T-cell (primary cell): ENCODE results near the gene TCF12. TPM values are rescaled to one million over a fixed set of nuclear protein-coding genes. Genes with fewer than 3 reads are reported as not detected.

ENCODE experiments used
- ATAC-seq, 4 experiments: fragments of 200-7000 bp in 3 of 4; fragments of 150-1000 bp in 1 of 4; cut with Tn5 transposase; replicated peaks in 1 of 4; 1 replicate in 3 of 4; 2 replicates in 1 of 4; pipeline ENCODE4 v1.10.0; 2021; ENCODE audit warnings: moderate library complexity in 3 of 4, mild to moderate bottlenecking in 2 of 4, moderate number of reproducible peaks in 1 of 4
- CTCF ChIA-PET, 2 donors: fragments of 300-600 bp; sonication (Branson Sonifier 250); formaldehyde crosslinking; loops; one replicate each; lab custom pipeline; 2022; ENCODE audit warnings: antibody characterized with exemption in 2 of 2; lab: Charles Lee
- POLR2A ChIA-PET, 2 donors: fragments of 300-600 bp; sonication (Branson Sonifier 250); formaldehyde crosslinking; loops; one replicate each; lab custom pipeline; 2022; ENCODE audit warnings: antibody characterized with exemption in 2 of 2; lab: Charles Lee
- DNase-seq, 35 experiments: peaks; one replicate each; pipeline versions ENCODE4 v3.0.0 to v3.0.0-alpha.2; 2013 to 2023
- H3K27ac ChIP-seq: one replicate; pipeline ENCODE4 v1.5.1; 2013; ENCODE audit warnings: low read length
- H3K27me3 ChIP-seq, 2 experiments: replicated peaks in 1 of 2; 1 replicate in 1 of 2; 2 replicates in 1 of 2; pipeline versions ENCODE4 v1.6.1 to v1.7.0; 2013; ENCODE audit warnings: low read length in 1 of 2, mixed read lengths in 1 of 2; ENCODE audit not compliant: control insufficient read depth in 2 of 2, insufficient read depth in 2 of 2; ENCODE audit errors: extremely low read depth in 1 of 2
- H3K36me3 ChIP-seq, 2 donors: 1 replicate in 1 of 2; 2 replicates in 1 of 2; pipeline versions ENCODE4 v1.6.1 to v1.7.0; 2013; ENCODE audit warnings: low read length in 1 of 2; ENCODE audit not compliant: control insufficient read depth in 2 of 2, insufficient read depth in 1 of 2; ENCODE audit errors: extremely low read depth in 1 of 2
- H3K4me1 ChIP-seq, 2 experiments: 1 replicate in 1 of 2; 2 replicates in 1 of 2; pipeline versions ENCODE4 v1.6.1 to v1.7.0; 2013; ENCODE audit warnings: low read length in 2 of 2, mixed read lengths in 1 of 2; ENCODE audit not compliant: insufficient read depth in 2 of 2, control insufficient read depth in 1 of 2; ENCODE audit errors: extremely low read depth in 1 of 2
- H3K4me3 ChIP-seq, 2 donors: 1 replicate in 1 of 2; 2 replicates in 1 of 2; pipeline versions ENCODE4 v1.5.1 to v1.7.0; 2013; ENCODE audit warnings: mild to moderate bottlenecking in 2 of 2, low read length in 1 of 2, moderate library complexity in 1 of 2; ENCODE audit not compliant: control insufficient read depth in 1 of 2; ENCODE audit errors: extremely low read depth in 1 of 2
- H3K9me3 ChIP-seq: 2 replicates; pipeline ENCODE4 v1.7.0; 2013
- H3K27ac Mint-ChIP-seq, 2 donors: one replicate each; pipeline ENCODE4 v1.8.0; 2020 to 2021; ENCODE audit warnings: mild to moderate bottlenecking in 2 of 2, mixed read lengths in 2 of 2
- H3K27me3 Mint-ChIP-seq, 2 donors: one replicate each; pipeline ENCODE4 v1.8.0; 2021 to 2022; ENCODE audit warnings: mixed read lengths in 2 of 2
- H3K36me3 Mint-ChIP-seq: one replicate; pipeline ENCODE4 v1.8.0; 2021; ENCODE audit warnings: mixed read lengths
- H3K4me1 Mint-ChIP-seq, 3 donors: one replicate each; pipeline ENCODE4 v1.8.0; 2020 to 2022; ENCODE audit warnings: mixed read lengths in 3 of 3, mild to moderate bottlenecking in 1 of 3
- H3K4me3 Mint-ChIP-seq, 3 donors: one replicate each; pipeline ENCODE4 v1.8.0; 2020 to 2022; ENCODE audit warnings: mild to moderate bottlenecking in 3 of 3, mixed read lengths in 3 of 3, moderate library complexity in 3 of 3
- H3K9me3 Mint-ChIP-seq, 3 donors: one replicate each; pipeline ENCODE4 v1.8.0; 2020 to 2022; ENCODE audit warnings: mixed read lengths in 3 of 3
- WGBS: methylation state at CpG from one replicate; pipeline ENCODE4 v1.1.5; 2013; ENCODE audit warnings: missing lambda C conversion rate; ENCODE audit not compliant: insufficient coverage; 5-methylcytosine and 5-hydroxymethylcytosine counted together
- total RNA-seq, 35 experiments: library from RNA in 6 of 35; stranded (reverse) in 6 of 35; fragments of 120-200 nt in 1 of 35; gene quantifications; one replicate each; pipeline versions ENCODE4 v1.2.1 to v1.2.4 and lab custom pipeline; 2013 to 2026

TCF12 gene
- total RNA-seq, 5 donors from 2014 or later (not counting 1 experiment from before 2014, with no cell fraction given) = 68.0 to 94.3 (median 83.0) TPM

- Mint-ChIP-seq H3K4me3 (no peak overlapping the region), H3K36me3 (peaks cover 56% of the 10 kb centered on the region), H3K27me3 (no peaks in the 10 kb centered on the region), H3K27ac (no peak overlapping the region), H3K4me1 (peaks cover 79 to 90% (median 86%) of the 10 kb centered on the region in 3 donors), H3K9me3 (peaks cover 3 to 9% (median 3%) of the 10 kb centered on the region in 3 donors)
- no peaks in the 10 kb centered on the region for H3K36me3 ChIP-seq
- DNase-seq (no peak), ATAC-seq (no peak)
- ChIA-PET POLR2A (interaction anchor here in 1 of 2 donors (1.8 kb wide), 1 partner anchor 15 kb away, joined by 5 read pairs; no protein-coding TSS in a partner anchor), CTCF (no interaction called here)
- H3K27ac ChIP-seq = no peak overlapping the region
- peaks cover 0 to 37% of the 10 kb centered on the region in 2 experiments for H3K4me1 ChIP-seq
- WGBS = 80% methylated on average over 2 of the region's 5 CpGs
- H3K9me3 ChIP-seq = no peaks in the 10 kb centered on the region
- H3K27me3 ChIP-seq = no peaks in the 10 kb centered on the region
- H3K4me3 ChIP-seq = no peak overlapping the region
These were observed 15.8 kb downstream of the TCF12 start for GRCh38 chr15:56934269-56934668.

- Mint-ChIP-seq H3K27ac (no peak overlapping the region), H3K27me3 (no peaks in the 10 kb centered on the region), H3K36me3 (peaks cover 49% of the 10 kb centered on the region), H3K4me3 (no peak overlapping the region), H3K9me3 (peaks cover 3 to 9% (median 3%) of the 10 kb centered on the region in 3 donors), H3K4me1 (peaks cover 66 to 86% (median 75%) of the 10 kb centered on the region in 3 donors)
- Histone ChIP-seq H3K27me3 (no peaks in the 10 kb centered on the region), H3K27ac (no peak overlapping the region), H3K4me3 (no peak overlapping the region), H3K9me3 (no peaks in the 10 kb centered on the region), H3K36me3 (no peaks in the 10 kb centered on the region), H3K4me1 (peaks cover 7 to 18% of the 10 kb centered on the region in 2 experiments)
- POLR2A ChIA-PET = interaction anchor here in 1 of 2 donors (0.6 kb wide), 1 partner anchor 62 kb away, joined by 5 read pairs; no protein-coding TSS in a partner anchor
- no peak for ATAC-seq
- no peak for DNase-seq
- 96% methylated on average over 5 of the region's 5 CpGs for WGBS
- CTCF ChIA-PET = interaction anchor here in 1 of 2 donors (0.7 kb wide), 1 partner anchor 58 kb away, joined by 5 read pairs; no protein-coding TSS in a partner anchor
These were observed 18.5 kb downstream of the TCF12 start for GRCh38 chr15:56936929-56937328.

GRCh38 chr15:56939257-56939656 is 20.8 kb downstream of the TCF12 start:
- DNase-seq (no peak), ATAC-seq (no peak)
- Mint-ChIP-seq H3K4me3 (no peak overlapping the region), H3K27me3 (no peaks in the 10 kb centered on the region), H3K36me3 (peaks cover 42% of the 10 kb centered on the region), H3K9me3 (peaks cover 3 to 9% (median 3%) of the 10 kb centered on the region in 3 donors), H3K4me1 (peaks cover 65 to 80% (median 73%) of the 10 kb centered on the region in 3 donors), H3K27ac (no peak overlapping the region)
- Histone ChIP-seq H3K4me3 (no peak overlapping the region), H3K27ac (no peak overlapping the region), H3K4me1 (peaks cover 7 to 19% of the 10 kb centered on the region in 2 experiments), H3K36me3 (no peaks in the 10 kb centered on the region), H3K9me3 (no peaks in the 10 kb centered on the region), H3K27me3 (no peaks in the 10 kb centered on the region)
- ChIA-PET POLR2A (interaction anchor here (0.6 to 0.7 kb wide), 3 partner anchors 9 to 31 kb away, joined by 4 to 7 read pairs (median 6); no protein-coding TSS in a partner anchor), CTCF (no interaction called here)

- Mint-ChIP-seq H3K27me3 (no peaks in the 10 kb centered on the region), H3K36me3 (peaks cover 41% of the 10 kb centered on the region), H3K27ac (no peak overlapping the region), H3K4me3 (no peak overlapping the region), H3K9me3 (peaks cover 3 to 19% (median 6%) of the 10 kb centered on the region in 3 donors), H3K4me1 (peaks cover 61 to 75% (median 64%) of the 10 kb centered on the region in 3 donors)
- Histone ChIP-seq H3K9me3 (no peaks in the 10 kb centered on the region), H3K4me1 (peaks cover 7 to 17% of the 10 kb centered on the region in 2 experiments), H3K36me3 (no peaks in the 10 kb centered on the region), H3K27me3 (no peaks in the 10 kb centered on the region), H3K4me3 (no peak overlapping the region), H3K27ac (no peak overlapping the region)
- ATAC-seq = no peak
- DNase-seq = no peak
- ChIA-PET CTCF (no interaction called here), POLR2A (interaction anchor here in 1 of 2 donors (0.6 kb wide), 1 partner anchor 134 kb away, joined by 8 read pairs; no protein-coding TSS in a partner anchor)
These were observed 21.9 kb downstream of the TCF12 start for GRCh38 chr15:56940388-56940787.

- ChIA-PET POLR2A (interaction anchor here in 1 of 2 donors (0.6 kb wide), 2 partner anchors 52 to 359 kb away, joined by 3 to 5 read pairs; no protein-coding TSS in a partner anchor), CTCF (interaction anchor here in 1 of 2 donors (0.5 kb wide), 1 partner anchor 132 kb away, joined by 5 read pairs; no protein-coding TSS in a partner anchor)
- H3K4me1 Mint-ChIP-seq = peaks cover 52 to 71% (median 57%) of the 10 kb centered on the region in 3 donors
- DNase-seq = no peak
- no peak overlapping the region for H3K27ac Mint-ChIP-seq
- Histone ChIP-seq H3K4me3 (no peak overlapping the region), H3K9me3 (no peaks in the 10 kb centered on the region), H3K27ac (no peak overlapping the region), H3K4me1 (peaks cover 7 to 17% of the 10 kb centered on the region in 2 experiments), H3K36me3 (peaks cover 0 to 3% of the 10 kb centered on the region in 2 donors), H3K27me3 (no peaks in the 10 kb centered on the region)
- H3K36me3 Mint-ChIP-seq = peaks cover 36% of the 10 kb centered on the region
- no peak overlapping the region for H3K4me3 Mint-ChIP-seq
- H3K9me3 Mint-ChIP-seq = peaks cover 5 to 22% (median 8%) of the 10 kb centered on the region in 3 donors
- ATAC-seq = no peak
- no peaks in the 10 kb centered on the region for H3K27me3 Mint-ChIP-seq
These were observed 23.7 kb downstream of the TCF12 start for GRCh38 chr15:56942118-56942517.

- DNase-seq = no peak
- ChIA-PET POLR2A (no interaction called here), CTCF (interaction anchor here in 1 of 2 donors (0.6 kb wide), 2 partner anchors 16 to 19 kb away, joined by 3 read pairs; no protein-coding TSS in a partner anchor)
- Mint-ChIP-seq H3K4me3 (no peak overlapping the region), H3K9me3 (peaks cover 5 to 22% (median 8%) of the 10 kb centered on the region in 3 donors), H3K36me3 (peaks cover 40% of the 10 kb centered on the region), H3K27me3 (no peaks in the 10 kb centered on the region), H3K4me1 (peaks cover 52 to 69% (median 57%) of the 10 kb centered on the region in 3 donors), H3K27ac (no peak overlapping the region)
- H3K4me1 ChIP-seq = peaks cover 7 to 17% of the 10 kb centered on the region in 2 experiments
- peaks cover 0 to 3% of the 10 kb centered on the region in 2 donors for H3K36me3 ChIP-seq
- no peak for ATAC-seq
- no peaks in the 10 kb centered on the region for H3K9me3 ChIP-seq
- WGBS = no CpG with 5 or more reads among the region's 1 CpG
- H3K27ac ChIP-seq = no peak overlapping the region
- H3K4me3 ChIP-seq = no peak overlapping the region
- no peaks in the 10 kb centered on the region for H3K27me3 ChIP-seq
These were observed 25.0 kb downstream of the TCF12 start for GRCh38 chr15:56943403-56943802.
